CD4-positive, alpha-beta T cell treated with Interleukin-12 subunit alpha and Interleukin-12 subunit beta, for 1 hour (primary cell): ENCODE data around the gene MSRB2.
"Not testable (repeated sequence)": the region's sequence is repeated elsewhere in the genome, so short reads cannot be mapped to it uniquely, and the experiment has no call there.

Experiments used
- DNase-seq: peaks from one replicate; pipeline ENCODE4 v3.0.0-alpha.2; 2020

The MSRB2 gene

DNA sequence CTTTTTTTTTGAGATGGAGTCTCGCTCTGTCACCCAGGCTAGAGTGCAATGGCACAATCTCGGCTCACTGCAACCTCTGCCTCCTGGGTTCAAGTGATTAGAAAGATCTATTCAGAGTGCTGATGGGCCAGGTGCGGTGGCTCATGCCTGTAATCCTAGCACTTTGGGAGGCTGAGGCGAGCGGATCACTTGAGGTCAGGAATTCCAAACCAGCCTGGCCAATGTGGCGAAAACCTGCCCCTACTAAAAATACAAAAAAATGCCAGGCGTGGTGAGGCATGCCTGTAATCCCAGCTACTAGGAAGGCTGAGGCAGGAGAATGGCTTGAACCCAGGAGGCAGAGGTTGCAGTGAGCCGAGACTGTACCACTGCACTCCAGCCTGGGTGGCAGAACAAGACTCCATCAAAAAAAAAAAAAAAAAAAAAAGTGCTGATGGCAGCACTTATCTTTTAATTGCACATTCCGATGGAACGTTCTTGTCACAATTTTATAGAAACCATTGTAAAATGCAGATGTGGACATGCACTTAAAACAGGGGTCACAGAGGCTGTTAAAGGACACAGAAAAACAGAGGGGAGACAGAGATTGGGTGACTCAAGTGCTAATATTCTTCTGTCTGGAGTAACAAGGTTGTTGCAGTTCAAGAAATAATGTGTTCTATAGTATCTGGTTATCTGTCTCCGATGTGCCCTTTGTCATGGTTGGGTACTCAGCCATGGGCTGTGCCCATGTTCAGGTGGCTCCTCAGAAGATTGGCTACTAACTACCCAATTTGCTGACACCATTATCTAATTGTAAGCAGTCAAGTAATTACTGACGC, 25.1 kb upstream of the MSRB2 start:
- DNase-seq, result not testable (repeated sequence)

DNA sequence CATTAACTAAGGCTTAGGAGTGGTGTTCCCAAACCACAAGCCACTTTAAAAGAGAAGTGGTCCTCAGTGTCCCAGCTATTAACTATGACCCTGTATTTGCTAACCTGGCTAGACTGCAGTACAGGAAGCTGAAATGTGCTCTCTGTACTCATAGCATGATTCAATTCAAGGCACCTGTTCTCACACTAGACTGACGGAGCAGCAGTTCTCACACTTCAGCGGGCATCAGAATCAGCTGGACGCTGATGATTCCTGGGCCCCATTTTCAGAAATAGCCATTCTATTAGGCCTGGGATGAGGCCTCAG, 24.5 kb upstream of the MSRB2 start:
- DNase-seq, result no peak

DNA sequence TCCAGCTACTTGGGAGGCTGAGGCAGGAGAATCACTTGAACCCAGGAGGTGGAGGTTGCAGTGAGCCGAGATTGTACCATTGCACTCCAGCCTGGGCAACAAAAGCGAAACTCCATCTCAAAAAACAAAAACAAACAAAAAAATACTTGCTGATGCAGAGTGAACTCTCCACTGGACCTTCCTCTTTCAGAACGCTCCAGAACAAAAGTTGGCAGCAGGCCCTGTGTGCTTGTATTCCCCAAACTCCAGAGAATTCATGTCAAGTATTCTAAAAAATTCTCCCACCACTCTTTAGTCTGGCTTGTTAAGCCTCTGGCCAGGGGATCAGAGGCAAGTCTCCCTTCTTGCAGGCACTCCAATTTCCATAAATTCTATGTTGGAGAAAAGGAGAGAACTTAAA, 22.8 kb upstream of the MSRB2 start:
- DNase-seq, result not testable (repeated sequence)

DNA sequence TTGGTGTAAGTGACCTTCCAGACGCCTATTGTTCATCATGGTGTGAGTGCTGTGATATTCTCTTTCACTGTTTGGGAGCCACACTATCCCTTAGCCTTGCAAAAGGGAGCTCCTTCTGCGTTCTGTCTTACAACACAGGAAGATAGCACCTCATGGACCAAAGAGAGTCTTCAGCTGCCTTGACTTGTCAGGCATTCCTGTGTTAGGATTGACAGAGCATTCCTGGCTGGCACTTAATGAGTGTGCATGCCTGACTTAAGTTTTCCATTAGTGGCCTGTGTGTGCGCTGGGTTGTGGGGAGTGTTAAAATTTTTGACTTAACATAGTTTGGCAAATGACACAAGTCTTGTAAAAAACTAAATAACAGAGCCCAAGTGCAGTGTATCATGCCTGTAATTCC, 21.9 kb upstream of the MSRB2 start:
- DNase-seq, result no peak

DNA sequence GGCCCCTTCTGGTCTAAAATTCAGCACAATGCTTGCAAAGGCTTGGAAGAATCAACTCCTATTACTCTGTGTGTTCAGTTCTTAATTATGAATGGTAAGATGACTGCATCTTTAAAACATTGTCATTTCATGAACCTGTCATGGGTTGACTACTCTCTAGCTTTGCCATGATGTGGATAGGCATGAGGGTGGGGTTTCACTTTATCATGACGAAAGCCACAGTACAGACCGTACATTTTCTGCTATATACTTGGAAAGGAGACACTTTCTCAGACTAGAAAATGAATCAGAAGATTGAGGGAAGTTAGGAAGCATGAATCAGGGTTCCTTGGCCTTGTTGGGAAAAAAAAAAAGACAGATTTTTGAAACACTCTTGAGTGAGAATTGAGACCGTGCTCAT, 19.7 kb upstream of the MSRB2 start:
- no peak for DNase-seq

DNA sequence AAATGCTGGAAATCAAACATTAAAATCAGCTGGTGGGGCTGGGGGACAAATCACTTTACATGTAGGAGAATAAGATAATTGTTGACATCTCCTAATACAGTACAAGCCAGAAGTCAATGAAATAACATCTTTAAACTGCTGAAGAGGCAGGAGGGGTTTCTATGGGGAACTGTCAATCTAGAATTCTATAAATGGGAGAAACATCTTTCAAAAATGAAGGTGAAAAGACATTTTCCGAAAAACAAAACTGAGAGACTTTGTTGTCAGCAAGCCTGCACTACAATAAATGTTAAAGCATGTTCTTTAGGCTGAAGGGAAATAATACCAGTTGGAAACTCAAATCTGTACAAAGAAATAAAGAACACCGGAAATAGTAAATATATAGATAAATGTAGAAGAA, 17.3 kb upstream of the MSRB2 start:
- DNase-seq, result no peak

DNA sequence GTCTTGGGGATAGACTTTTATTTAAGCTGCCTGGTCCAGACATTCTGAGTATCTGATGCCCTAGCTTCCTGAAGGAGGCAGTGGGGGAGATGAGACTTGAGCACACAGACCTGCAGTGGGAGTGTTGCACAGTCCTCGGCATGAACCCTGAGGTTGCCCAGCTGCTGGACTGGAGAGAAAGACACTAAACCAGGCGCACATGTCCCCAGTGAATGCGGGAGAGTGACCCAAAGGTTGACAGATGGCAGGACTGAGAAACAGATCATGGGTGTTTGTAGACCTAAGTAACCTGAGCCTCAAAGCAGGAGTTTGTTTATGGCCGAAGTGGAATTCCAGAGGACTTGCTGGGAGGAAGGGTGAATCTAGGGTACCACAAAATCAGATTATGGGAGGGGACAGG, 15.7 kb upstream of the MSRB2 start:
- no peak for DNase-seq

DNA sequence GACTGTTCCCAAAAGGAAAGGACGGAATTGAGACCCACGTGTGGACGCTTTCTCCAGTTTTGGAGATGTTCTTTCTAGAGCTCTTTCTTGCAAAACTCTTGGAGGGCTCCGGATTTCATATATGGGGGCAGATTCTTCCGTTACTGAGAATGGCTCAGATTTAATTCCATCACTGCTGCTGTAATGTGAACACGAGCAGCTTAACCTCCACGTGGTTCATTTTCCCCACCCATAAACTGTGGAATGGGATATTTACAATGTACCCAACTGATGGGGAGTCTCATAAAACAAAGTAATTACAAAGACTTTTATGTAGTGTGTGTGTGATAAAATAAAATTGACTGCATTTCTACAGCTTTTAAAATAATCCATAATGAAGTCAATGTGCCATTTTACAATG, 15.1 kb upstream of the MSRB2 start:
- DNase-seq, result no peak

DNA sequence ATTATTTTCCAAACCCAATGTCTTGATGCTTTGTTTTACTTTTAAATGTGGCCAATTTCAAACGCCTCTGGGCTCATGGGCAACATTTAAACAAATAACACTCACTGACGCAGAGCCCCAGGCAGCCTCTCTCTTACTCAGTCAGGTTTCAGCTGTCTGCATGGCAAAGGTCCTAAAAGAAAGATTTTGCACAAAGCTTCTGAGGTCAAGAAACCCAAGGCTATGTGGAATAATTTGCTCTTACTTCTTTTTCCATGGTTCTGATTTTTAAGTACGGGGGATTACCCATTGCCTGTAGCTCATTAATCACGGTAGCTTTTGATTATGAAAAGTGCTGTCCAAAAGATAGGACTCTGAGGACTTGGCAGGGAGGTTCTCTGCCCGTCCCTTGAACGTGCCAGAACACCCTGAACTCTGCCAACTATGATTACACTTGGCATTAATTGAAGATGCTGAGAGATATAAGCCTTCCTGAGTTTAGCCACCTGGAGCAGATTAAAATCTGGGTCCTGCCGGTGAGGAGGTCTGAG, 14.1 kb upstream of the MSRB2 start:
- no peak for DNase-seq

DNA sequence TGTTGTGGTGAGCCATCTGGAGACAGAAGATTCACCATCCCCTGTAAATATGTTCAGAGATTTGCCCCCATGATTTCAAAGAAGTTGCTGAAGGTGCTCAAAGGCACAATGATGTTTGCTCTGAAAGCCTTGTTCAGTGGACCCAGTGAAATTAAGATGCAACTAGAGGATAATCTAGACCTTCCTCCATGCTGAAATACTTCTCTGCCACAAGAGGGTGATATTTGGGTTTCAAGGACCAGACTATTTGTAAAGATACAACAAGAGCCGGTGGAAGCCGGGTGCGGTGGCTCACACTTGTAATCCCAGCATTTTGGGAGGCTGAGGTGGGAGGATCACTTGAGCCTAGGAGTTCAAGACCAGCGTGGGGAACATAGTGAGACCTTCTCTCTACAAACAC, 13.5 kb upstream of the MSRB2 start:
- DNase-seq, result no peak

DNA sequence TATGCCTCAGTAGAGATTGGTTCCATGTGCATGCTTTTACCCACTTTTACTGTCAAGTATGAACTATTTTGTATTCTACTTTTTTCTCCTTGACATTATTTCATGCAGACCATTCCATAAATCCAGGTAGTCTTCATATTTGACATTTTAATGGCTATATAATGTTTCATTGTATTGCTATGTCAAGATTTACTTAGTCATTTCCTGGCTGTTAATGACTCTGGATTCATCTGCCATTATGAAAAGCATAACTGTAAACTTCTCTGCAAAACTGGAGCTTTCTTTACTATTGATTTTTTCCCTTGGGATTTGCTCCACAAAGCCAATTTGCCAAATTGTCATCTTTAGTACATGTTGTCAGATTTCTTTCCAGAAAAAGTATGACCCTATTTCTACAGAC, 6.8 kb upstream of the MSRB2 start:
- no peak for DNase-seq

DNA sequence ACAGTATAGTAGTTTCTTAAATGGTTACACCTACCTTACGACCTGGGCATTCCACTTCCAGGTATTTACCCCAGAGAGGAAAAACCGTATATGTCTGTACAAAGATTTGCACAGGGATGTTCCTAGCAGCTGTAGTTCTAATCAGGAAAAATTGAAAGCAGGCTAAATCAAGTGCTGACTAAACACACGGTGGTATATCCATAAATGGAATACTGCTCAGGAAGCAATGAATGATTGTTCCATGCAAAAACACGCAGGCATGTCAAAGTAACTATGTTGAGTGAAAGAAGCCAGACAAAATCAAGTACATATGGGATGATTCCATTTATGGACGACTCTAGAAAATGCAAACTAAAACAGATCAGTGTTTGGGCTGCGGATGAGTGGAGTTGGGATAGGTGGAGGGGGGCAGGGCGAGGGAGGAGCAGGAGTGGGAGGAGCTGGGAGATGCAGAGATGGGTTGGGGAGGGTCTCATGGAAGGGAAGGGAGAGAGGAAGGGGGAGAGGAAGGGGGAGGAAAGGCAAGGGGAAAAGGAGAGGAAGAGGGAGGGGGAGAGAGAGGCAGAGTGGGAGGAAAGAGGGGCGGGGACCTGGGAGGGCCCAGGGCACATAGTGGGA, 484 bp upstream of the MSRB2 start:
- DNase-seq, result no peak

DNA sequence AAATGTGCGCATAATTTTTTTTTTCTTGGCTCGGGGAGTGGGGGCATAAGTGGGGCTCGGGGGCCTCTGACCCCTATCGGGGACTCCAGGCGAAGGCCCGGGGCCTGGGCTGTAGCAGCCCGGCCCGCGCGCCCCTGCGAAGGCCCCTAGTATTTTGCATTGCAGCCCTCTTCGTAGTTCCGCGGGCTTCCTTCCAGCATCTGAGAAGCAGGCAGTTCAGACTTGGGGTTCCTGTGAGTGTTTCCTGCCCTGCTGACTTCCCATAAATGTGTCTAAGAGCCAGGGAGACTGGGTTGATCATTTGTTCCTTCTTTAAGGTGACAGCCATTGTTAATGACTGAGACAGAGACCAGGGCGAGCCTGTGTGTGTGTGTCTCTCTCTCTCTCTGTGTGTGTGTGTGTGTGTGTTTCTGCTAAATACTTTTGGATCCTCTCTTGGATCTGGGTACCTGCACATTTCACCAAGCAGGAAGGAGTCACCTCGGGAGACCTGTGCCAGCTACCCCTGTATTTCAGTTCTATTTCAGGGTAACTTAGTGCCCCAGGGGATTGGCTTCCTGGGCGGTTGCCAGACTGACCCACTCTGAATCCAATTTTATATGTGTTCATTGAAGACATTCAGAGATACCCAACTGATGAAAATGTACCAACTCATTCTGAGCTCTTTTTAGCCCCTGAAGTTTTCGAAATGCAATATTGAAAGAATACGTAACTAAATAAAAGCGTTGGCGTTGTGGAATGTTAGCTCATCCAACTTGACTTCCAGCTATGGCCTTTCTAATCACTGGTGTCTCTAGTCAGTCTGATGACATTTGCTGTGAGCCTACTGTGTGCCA, 805 bp downstream of the MSRB2 start:
- DNase-seq, result peak; percentile 36

DNA sequence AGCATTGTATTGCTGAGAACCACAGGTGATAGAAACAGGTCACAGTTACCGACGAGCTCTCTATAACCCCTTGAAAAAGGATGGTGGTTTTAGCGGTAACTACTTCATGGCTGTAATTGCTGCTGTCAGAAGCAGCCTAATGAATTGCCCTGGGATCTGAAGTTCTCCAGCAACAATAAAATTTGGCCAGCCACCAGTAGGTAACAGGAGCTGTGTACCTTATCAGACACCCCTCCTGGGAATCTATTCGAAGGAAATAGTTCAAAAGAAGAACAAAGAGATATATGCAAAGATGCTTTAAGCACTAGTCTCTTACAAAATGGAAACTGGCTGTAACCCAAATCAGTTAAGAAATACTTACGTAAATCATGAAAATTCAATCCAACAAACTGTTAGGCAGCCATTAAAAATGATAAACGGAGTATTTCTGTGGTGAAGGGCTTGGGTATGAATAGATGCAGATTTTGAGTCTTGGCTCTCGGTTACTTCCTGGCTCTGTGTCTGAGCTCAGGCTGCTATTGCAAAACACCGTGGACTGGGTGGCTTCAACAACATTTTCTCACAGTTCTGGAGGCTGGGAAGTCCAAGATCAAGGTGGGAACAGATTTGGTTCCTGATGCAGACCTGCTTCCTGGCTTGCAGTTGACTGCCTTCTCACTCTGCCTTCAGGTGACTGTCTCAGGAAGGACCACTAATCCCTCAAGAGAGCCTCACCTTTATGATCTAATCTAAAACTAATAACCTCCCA, 1.6 kb downstream of the MSRB2 start:
- DNase-seq, result no peak

DNA sequence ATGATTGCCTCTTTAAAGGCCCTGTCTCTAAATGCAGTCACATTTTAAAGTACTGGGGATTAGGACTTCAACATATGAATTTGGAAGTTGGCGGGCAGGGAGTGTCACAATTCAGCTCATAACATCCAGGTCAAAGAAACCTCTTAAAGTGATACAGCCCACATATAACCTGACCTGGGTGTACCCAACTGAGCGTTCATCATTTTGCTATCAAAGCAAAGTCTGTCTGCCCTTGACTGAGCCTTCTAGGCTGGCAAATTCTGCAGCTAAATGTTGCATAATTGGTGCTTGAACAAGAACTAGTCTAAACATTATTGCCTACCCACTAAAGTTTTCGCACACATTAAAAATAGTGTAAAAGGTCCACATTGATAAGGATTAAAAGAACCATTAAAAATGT, 3.7 kb downstream of the MSRB2 start:
- no peak for DNase-seq

DNA sequence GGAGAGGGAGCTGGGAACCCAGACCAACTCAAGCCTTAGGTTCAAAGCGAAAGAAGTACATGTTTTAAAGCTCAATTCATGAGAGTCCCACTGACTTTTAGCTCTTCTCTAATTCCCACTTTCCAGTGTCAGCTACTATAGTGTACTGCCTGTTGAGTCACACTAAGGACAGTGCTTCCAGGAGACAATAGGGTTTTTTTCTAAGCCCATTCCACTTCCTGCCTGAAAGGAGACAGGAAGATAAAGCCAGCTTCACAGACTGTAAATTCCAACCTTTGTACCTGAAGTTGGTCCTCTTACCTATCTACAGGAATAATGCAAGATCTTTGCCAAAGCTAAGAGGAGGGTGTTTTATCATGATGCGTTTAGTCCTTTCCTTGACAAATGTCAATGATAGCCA, 4.4 kb downstream of the MSRB2 start:
- DNase-seq, result no peak

DNA sequence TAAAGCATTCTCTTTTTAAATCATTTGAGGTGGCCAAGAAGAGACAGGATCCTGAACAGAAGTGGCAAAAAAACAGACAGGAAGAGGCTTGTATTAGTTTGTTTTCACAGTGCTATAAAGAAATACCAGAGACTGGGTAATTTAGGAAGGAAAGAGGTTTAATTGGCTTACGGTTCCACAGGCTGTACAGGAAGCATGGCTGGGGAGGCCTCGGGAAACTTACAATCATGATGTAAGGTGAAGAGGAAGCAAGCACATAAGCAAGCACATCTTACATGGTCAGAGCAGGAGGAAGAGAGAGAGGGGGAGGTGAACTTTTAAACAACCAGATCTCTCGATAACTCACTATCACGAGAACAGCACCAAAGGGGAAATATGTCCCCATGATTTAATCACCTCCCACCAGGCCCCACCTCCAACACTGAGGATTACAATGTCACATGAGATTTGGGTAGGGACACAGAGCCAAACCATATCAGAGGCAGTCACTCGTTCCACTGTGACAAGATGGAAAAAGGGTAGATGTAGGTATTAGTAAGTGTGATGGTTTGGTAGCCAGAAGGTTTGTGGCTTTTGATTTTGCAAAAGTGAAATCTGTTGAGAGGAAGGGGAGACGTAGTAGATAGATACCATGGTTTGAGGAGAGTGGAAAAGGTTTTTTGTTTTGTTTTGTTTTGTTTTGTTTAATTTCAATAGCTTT, 5.1 kb downstream of the MSRB2 start:
- DNase-seq, result no peak

DNA sequence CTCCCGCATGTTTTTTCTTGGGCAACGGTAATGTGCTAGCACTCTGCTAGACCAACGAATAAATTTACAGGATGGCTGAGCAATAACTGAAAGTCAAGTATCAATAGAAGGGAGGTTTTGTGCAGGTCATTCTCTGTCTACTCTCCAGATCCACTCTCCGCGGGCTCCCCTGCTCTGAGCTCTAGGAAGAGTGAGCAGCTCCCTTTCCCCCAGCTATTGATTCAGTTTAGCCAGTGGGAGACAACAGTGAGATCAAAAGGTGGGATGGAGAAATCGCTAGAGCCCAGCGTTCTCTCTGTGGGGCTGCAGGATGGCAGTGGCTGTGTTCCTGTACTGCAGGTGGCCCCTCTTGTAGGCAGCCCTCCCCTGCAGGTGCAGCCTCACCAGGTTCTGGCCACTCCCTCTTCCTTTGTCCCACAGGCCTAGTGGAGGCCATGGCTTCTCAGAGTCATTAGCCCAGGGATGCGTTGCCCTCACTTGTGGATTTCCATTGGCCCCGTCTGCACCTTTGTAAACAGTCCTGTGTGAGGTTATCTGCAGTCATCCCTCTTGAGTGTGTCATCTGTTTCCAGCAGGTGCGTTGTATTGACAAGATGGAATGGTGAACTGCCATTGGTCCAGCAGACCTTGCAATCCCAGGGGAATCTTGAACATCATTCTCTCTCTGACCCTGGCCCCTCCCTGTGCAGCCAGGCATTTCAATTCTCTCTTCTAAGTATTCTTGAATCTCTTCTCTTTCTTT, 11.1 kb downstream of the MSRB2 start:
- DNase-seq, result no peak

DNA sequence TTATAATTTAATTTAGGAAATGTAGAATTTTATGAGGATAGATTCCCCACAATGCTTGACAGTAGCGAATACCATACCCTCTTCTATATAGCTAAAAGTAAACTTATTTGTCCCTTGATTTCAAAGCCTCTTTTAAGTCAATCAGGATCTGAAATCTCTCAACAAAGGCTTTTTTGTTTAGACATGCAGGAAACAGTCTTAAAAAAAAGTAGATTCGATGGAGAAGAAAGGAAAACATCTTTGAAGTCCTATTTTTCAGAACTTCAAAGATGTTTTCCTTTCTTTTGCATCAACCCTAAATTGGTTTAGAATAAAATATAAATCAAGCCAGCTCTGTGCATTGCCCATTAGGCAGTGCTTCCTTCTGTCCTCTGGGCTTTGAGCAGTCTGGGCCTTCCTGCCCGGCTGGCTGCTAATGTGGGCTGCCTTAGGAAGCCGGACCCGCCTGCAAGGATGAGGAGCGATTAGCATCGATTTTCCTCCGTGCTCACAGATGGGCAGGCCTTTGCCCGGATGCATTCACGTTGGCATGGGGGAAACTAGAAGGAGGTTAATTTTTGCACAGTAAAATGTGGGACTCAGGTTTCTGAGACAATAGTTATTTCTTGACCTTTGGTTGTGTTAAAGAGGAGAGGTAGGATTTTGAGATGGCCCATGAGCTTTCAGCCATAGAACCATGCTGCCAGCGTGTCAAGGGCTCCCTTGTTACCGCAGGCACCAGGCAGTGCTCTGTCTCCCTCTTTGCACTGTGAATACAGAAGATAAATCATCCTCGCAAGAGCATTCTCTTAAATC, 15.5 kb downstream of the MSRB2 start:
- DNase-seq, result no peak

DNA sequence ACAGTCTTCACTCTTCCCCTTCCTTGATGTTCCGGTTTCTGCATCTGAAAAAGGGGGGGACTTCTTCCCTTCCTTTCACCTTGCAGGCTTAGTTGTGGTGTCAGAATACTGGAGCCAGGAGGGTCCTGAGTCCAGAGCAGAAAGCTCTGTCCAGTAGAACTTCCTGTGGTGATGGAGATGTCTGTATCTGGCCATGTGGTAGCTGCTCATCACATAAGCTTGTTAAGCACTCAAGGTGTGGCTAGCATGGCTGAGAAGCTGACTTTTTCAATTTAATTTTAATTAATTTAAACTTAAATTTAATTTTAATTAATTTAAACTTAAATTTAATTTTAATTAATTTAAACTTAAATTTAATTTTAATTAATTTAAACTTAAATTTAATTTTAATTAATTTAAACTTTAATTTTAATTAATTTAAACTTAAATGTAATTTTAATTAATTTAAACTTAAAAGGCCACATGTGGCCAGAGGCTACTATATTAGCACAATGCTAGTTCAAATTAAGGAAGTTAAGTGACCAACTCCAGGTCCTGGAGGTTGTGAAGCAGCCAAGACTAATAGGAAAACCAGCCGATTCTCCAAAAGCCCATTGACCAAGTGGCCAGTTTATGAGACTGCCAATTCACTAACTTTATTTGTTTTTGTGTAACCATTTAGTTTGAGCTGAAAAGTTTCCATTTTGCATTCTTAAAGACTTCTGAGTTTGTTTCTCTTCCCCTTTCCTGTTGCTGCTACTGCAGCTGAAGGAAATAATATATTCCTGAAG, 16.3 kb downstream of the MSRB2 start:
- no peak for DNase-seq
